Right atrium auricular region (tissue), 2 donors: ENCODE results near the gene ZNF622. TPM values are rescaled to one million over a fixed set of nuclear protein-coding genes. Genes with fewer than 3 reads are reported as not detected.

Experiments used
- DNase-seq: peaks from one replicate; pipeline ENCODE4 v3.0.0-alpha.2; 2019; ENCODE audit warnings: low spot score
- H3K27ac ChIP-seq, 2 donors: fragments of 200-600 bp; sonication (generic); 1 replicate in 1 of 2; 2 replicates in 1 of 2; pipeline ENCODE4 v1.5.1; 2016 to 2019
- H3K27me3 ChIP-seq, 2 donors: fragments of 200-600 bp; sonication (generic); one replicate each; pipeline versions ENCODE4 v1.5.1 to v1.6.0; 2017 to 2019
- H3K36me3 ChIP-seq: fragments of 200-600 bp; sonication (generic); one replicate; pipeline ENCODE4 v1.5.1; 2016
- H3K4me1 ChIP-seq, 2 donors: fragments of 200-600 bp; sonication (generic); one replicate each; pipeline versions ENCODE4 v1.5.1 to v1.6.0; 2017 to 2019
- H3K4me3 ChIP-seq, 2 donors: fragments of 200-600 bp; sonication (generic); 1 replicate in 1 of 2; 2 replicates in 1 of 2; pipeline ENCODE4 v1.5.1; 2017 to 2019; ENCODE audit warnings: mild to moderate bottlenecking in 1 of 2, moderate library complexity in 1 of 2
- H3K9me3 ChIP-seq, 2 donors: fragments of 200-600 bp; sonication (generic); one replicate each; pipeline ENCODE4 v1.5.1; 2019
- CTCF ChIP-seq, 2 donors: fragments of 200-600 bp; sonication (generic); IDR thresholded peaks; one replicate each; pipeline ENCODE4 v1.5.1; 2019; ENCODE audit warnings: antibody characterized with exemption in 2 of 2
- total RNA-seq, 2 donors: library from RNA; depleted of rRNA; stranded (reverse); fragments of >200 nt; gene quantifications; one replicate each; pipeline ENCODE4 v1.1.0, GENCODE V29; 2016

Gene ZNF622
- total RNA-seq, 2 donors from 2014 or later = 36.7 to 54.9 TPM

GRCh38 chr5:16456103-16456832 lies 9.3 kb downstream of the ZNF622 start:
- Histone ChIP-seq H3K27me3 (no peaks in the 10 kb centered on the region), H3K4me3 (no peak overlapping the region), H3K36me3 (peaks cover 60% of the 10 kb centered on the region), H3K27ac (peak overlapping the region; percentile 36 to 62), H3K9me3 (no peaks in the 10 kb centered on the region), H3K4me1 (peaks cover 0 to 56% of the 10 kb centered on the region in 2 donors)
- DNase-seq = peak; percentile 71
- peak; percentile 62 to 85 for TF ChIP-seq CTCF (IDR thresholded peaks at IDR 0.05)

GRCh38 chr5:16455668-16456067 lies 9.9 kb downstream of the ZNF622 start:
- Histone ChIP-seq H3K27ac (peak overlapping the region; percentile 36 to 62), H3K27me3 (no peaks in the 10 kb centered on the region), H3K4me1 (peaks cover 0 to 50% of the 10 kb centered on the region in 2 donors), H3K36me3 (peaks cover 60% of the 10 kb centered on the region), H3K4me3 (no peak overlapping the region), H3K9me3 (no peaks in the 10 kb centered on the region)
- no peak for TF ChIP-seq CTCF (IDR thresholded peaks at IDR 0.05)
- DNase-seq = no peak

- no peaks in the 10 kb centered on the region for H3K27me3 ChIP-seq
- no peak overlapping the region for H3K4me3 ChIP-seq
- H3K36me3 ChIP-seq = peaks cover 64% of the 10 kb centered on the region
- peaks cover 0 to 41% of the 10 kb centered on the region in 2 donors for H3K4me1 ChIP-seq
- no peak for TF ChIP-seq CTCF (IDR thresholded peaks at IDR 0.05)
- DNase-seq = no peak
- no peaks in the 10 kb centered on the region for H3K9me3 ChIP-seq
- H3K27ac ChIP-seq = no peak overlapping the region
Measured at GRCh38 chr5:16454686-16455085, 10.9 kb downstream of the ZNF622 start.

GRCh38 chr5:16453609-16454008 lies 12.0 kb downstream of the ZNF622 start:
- Histone ChIP-seq H3K9me3 (no peaks in the 10 kb centered on the region), H3K27ac (no peak overlapping the region), H3K27me3 (no peaks in the 10 kb centered on the region), H3K36me3 (peaks cover 73% of the 10 kb centered on the region), H3K4me1 (peaks cover 0 to 37% of the 10 kb centered on the region in 2 donors), H3K4me3 (no peak overlapping the region)
- peak in 1 of 2 donors; percentile 14 for TF ChIP-seq CTCF (IDR thresholded peaks at IDR 0.05)
- DNase-seq = no peak

- Histone ChIP-seq H3K9me3 (no peaks in the 10 kb centered on the region), H3K4me1 (peaks cover 0 to 6% of the 10 kb centered on the region in 2 donors), H3K36me3 (peaks cover 54% of the 10 kb centered on the region), H3K27ac (no peak overlapping the region), H3K4me3 (no peak overlapping the region), H3K27me3 (no peaks in the 10 kb centered on the region)
- no peak for DNase-seq
- TF ChIP-seq CTCF (IDR thresholded peaks at IDR 0.05) = no peak
Measured at GRCh38 chr5:16450163-16450562, 15.4 kb downstream of the ZNF622 start.

GRCh38 chr5:16446993-16447392 lies 18.6 kb downstream of the ZNF622 start:
- H3K27me3 ChIP-seq = no peaks in the 10 kb centered on the region
- H3K27ac ChIP-seq = no peak overlapping the region
- peaks cover 39% of the 10 kb centered on the region for H3K36me3 ChIP-seq
- H3K4me3 ChIP-seq = no peak overlapping the region
- DNase-seq = no peak
- TF ChIP-seq CTCF (IDR thresholded peaks at IDR 0.05) = no peak
- H3K4me1 ChIP-seq = no peaks in the 10 kb centered on the region
- H3K9me3 ChIP-seq = no peaks in the 10 kb centered on the region
